ENCODE results near the gene ADORA3.
"Not testable (repeated sequence)": the region's sequence is repeated elsewhere in the genome, so short reads cannot be mapped to it uniquely, and the experiment has no call there.

The ADORA3 gene

DNA sequence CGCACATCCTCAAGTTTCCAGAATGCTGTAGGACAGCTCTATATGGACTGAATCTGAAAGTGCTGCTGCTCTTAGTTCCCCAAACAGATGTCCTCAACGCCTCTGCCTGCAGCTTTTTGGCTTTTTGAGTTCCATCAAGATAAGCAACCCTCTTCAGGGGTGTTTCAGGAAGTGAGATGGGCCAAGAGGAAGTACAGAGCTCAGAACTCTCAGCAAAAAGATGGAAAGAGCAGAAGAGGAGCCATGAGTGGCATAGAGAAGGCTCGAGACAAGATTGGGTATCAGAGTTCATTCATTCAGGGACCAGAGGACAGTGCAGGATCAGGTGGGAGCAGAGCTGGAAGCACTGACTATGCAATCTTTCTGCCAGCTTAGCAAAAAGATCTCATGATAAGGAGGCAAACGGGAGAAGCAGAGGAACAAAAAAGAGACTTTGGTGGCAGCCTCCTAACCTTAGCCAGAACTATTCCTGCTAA lies at the start of gene ADORA3, which contains the start of gene TMIGD3:
Gene ADORA3 (minus strand): TSS at position 49 of the 476 bp plus-strand sequence. CDS start 279 bp downstream, outside the sequence.
Gene TMIGD3 (minus strand): TSS at position 49 of the 476 bp plus-strand sequence. CDS start 279 bp downstream, outside the sequence.
- no peak for DNase-seq (ENCODE audit: low spot score)

DNA sequence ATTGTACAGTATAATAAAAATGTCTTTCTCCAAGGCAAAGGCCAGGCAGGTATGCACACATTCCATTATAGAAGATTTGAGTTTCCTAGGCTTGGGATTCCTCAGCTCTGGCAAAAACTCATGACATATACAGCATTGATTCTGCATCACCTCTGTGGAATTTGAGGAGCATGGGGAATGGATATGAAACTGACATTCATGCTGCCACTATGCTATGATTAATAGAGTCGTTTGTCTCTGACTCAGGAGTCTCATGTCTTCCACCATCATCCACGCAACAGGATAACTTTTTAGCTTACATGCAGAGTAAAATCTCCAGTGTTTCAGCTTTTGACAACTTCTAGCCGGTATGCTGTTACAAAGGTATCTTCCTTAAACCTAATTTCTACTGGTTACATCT lies 49.8 kb upstream of the ADORA3 start:
- peak; percentile 83 for DNase-seq (ENCODE audit: low spot score)

DNA sequence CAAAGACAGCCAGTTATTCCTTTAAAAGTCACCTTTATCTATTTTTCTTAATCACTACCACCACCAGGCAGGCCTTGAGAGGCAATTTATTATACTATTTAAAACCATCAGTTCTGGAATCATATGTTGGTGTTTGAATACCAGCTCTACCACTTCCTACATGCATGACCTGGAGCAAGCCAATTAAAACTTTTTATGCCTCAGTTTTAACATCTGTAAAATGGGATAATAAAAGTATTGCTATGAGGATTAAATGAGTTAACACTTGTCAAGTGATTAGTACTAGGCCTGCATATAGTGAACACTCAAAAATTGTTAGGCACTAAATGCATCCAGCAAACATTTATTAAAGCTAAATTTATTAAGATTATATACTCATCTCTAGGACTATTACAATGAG lies 49.2 kb upstream of the ADORA3 start:
- no peak for DNase-seq (ENCODE audit: low spot score)

DNA sequence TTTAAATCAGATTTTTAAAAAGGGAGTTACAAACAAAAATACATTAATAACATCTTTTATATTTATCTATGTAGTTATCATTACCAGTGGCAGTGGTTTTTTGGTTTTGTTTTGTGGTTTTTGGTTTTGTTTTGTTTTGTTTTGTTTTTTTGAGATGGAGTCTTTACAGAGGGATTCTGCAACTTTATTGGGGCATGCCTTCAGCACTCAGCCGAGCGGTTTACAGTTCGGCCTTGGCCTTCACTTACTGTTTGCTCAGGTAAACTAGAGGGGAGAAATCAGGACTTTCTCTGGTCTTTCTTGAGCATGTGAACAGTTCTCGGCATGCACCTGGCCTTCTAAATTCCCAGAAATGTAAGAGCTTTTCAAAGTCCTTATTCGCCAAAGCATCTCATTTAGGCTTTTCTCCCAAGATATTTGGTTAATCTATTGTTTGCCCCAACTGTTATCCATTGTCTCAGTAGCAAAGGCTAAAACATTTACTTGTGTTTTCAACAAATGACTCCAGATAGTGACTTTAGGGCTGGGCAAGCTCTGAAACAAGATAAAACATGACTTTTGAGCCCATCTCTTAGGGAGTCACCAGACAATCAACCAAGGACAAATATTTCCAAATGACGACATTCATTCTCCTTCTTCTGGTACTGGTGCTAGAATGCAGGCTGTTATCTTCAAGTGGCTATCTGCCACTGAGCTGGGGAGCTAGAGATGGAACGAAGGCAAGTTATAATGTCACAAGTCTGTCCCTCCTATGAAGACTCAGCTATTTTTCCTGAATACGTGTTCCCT lies 48.4 kb upstream of the ADORA3 start:
- DNase-seq (ENCODE audit: low spot score) = no peak

DNA sequence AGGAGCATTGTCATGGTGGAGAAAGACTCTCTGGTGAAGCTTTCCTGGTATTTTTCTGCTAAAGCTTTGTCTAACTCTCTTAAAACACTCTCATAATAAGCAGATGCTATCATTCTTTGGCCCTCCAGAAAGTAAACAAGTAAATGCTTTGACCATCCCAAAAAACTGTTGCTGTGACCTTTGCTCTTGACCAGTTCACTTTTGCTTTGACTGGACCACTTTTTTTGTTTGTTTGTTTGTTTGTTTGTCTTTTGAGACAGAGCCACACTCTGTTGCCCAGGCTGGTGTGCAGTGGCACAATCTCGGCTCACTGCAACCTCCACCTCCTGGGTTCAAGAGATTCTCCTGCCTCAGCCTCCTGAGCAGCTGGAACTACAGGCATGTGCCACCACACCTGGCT lies 44.4 kb upstream of the ADORA3 start:
- DNase-seq (ENCODE audit: low spot score) = not testable (repeated sequence)

DNA sequence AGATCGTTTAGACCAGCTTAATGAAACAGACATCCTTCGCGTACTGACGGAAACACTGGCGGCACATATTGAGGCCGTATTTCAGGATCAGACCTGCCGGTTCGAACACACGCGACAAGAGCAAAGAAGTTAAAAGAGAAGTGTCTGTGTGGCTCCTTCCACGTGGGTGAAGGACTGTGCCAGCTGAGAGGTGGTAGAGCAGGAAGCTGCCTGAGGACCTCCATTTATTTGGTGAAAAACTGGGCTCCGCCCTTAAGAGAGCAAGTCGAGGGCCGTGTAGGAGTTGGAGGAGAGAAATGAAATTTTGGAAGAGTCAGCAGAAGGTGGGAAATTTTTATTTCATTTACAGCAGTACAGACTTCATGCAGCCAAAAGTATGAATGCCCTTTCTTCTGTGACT lies 38.8 kb upstream of the ADORA3 start:
- DNase-seq (ENCODE audit: low spot score) = no peak

DNA sequence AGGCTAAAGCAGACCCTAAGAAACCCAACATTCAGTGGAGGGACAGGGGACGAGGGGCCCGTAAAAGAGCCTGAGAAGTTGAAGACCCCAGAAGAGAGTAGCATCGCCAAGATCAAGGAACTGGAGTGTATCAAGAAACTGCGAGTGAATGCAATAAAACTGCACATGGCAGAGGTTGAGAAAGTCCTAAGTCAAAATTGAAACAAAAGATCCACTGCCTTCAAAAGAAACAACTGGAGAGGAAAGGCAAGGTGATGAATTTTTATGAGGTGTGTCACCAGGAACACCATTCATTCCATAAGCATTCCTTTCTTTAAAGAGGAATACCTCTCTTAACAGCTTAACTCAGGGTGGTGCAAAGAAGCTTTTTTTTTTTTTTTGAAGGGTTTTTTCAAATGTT lies 38.3 kb upstream of the ADORA3 start:
- DNase-seq (ENCODE audit: low spot score) = peak; percentile 43

DNA sequence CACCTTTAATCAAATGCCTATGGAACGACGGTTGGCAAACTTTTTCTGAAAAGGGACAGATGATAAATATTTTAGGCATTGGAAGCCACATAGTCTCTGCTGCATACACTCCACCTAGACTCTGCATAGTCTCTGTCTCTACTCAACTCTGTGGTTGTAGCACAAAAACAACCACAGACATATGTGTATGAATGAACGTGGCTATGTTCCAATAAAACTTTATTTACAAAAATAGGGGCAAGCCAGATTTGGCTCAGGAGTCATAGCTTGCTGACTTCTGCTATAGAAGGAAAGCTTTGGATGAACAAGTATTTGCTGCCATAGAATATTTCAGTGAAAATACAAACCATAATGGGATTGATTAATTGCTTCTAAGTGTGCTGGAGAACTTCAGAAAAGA lies 37.5 kb upstream of the ADORA3 start:
- no peak for DNase-seq (ENCODE audit: low spot score)

DNA sequence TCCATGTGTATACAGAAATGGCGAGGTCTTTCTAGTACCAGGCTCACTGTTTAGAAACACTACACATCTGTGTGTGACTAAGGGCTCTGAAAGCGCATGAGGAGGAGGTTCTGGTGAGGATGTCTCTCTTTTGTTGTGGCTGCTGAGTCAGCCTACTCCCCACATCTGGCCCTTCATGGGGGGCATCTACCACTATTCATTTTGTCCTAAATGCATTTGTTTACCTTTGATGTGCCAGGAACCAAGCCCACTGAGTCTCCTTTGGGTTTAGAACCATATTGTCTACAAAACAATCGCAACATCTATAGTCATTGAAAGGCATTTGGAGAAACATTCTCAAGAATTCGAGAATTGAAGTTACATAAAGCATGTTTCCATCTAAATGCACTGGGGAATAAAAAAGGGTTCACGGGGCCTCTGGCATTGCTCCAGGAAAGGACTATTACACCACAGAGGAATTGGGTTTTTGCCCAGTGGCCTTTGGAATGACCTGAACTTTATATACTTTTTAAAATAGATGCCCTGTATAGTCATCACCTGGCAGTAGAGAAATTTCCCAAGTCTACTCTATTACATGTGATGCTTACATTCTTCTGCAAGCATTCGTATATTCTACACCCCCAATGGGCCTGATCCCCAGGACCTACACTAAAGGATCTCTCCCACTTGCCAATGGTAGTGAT lies 35.1 kb upstream of the ADORA3 start:
- DNase-seq (ENCODE audit: low spot score) = peak; percentile 70

DNA sequence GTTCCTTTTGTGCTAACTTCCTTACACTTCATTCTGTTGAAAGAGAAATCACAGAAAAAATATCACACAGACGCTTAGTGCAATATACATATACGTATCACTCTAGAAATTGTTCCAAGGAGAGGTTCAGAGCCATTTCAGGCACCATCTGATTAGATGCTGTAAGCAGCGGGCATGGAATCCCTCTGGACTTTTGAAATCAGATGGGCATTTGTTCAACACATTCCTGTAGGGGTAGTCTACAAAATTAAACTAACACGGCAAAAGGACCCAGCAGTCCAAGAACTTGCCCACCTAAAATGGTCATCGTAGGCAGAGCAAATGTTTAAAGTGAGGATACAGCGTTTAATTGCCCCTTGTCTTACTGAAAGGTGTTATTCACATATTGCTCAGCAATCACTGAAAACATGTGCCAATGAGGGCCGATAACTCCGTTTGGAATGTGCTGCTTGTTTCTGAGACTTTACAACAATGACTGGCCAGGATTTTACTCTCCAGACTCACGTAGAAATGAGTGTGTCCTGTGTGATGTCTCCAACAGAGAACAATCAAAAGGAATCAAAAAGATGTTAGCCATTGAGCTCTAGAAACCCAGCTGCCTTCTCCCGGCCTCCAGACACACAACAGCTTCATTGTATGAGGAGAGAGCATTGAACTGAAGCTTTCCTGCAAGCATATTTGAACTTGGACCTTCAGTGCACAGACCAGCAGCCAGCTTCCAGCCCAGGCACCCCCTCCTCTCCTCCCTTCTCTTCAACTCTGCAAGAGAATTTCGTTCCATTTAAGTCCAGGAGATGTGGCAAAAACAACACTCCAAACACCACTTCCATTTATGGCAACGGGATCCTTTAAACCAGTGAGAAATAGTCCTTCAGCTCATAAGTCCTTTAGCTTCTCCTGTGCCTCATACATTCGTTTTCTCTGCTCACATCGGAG lies 32.1 kb upstream of the ADORA3 start:
- no peak for DNase-seq (ENCODE audit: low spot score)

DNA sequence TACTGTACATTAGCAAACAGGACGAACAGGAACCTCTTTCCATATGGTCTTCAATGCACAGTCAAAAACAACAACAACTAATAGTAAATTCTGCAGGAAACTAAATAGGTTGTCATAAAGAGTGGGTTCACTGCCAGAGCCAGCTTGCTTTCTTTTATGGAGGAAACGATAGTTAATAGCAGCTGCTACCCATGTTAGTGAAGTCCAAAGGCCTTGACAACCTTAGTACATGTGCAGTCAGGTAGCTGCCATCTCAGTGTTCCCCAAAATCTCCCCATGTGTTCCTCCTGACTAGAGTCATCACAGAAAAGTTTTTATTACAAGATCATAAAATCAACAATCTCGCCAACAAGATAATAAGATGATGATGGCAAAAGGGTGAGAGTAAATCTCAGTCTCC lies 16.6 kb upstream of the ADORA3 start:
- DNase-seq (ENCODE audit: low spot score) = no peak

DNA sequence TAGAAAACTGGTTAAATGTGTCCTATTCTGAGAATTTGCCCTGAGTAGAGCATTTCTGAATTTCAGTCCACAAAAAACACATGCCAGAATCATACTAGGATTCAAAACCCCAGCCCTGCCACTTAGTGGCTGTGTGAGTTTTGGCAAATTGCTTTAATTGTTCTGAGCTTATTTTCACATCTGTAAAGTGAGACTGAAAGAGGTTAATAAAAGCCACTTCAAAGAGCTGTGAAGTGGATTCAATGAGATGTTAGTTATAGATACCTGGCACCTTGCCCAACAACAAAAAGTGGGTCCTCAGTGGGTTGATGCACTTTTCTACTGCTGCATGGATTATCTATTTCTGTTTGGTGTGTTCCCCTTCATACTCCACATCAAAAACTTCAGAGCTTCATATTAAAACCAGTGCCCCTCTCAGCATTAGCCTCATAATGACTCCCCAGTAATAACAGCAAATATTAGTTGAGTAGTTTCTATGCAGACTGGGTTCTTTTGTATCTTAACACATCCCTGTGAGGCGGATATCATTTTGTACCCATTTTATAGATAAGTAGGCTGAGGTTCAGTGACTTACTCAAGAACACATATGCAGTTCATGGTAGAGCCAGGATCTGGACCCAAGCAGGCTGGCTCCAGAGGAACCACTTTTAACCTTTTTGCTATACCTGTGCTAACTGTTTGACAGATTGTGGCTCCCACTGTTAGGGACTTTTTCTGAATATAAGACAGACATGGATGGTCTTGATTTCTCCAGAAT lies 14.2 kb upstream of the ADORA3 start:
- DNase-seq (ENCODE audit: low spot score) = no peak

DNA sequence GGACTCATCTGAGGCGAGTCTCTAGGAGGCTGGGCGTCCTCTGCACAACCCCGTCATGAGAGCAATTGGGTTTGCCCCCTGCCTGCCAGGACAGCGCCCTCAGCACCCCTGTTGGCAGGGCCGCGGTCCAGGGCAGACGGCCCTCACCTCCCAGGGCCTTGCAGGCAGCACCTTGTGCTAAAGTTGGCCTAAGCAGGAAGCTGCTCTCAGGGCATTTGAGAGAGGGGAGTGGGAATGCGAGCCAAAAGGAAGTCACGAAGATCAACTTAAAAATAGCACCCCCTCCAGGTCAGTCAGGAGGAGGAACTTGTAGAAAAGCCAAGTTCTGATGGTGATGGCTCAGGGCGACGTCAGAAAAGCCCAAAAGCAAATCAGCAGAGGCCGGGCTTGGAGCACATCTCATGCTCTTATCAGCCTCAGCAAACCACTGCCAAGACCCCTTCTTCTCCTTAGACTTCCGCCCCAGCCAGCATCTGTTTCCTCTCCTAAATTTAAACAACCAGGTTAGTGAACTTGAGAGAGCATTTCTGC lies 12.6 kb upstream of the ADORA3 start:
- DNase-seq (ENCODE audit: low spot score) = peak; percentile 33

DNA sequence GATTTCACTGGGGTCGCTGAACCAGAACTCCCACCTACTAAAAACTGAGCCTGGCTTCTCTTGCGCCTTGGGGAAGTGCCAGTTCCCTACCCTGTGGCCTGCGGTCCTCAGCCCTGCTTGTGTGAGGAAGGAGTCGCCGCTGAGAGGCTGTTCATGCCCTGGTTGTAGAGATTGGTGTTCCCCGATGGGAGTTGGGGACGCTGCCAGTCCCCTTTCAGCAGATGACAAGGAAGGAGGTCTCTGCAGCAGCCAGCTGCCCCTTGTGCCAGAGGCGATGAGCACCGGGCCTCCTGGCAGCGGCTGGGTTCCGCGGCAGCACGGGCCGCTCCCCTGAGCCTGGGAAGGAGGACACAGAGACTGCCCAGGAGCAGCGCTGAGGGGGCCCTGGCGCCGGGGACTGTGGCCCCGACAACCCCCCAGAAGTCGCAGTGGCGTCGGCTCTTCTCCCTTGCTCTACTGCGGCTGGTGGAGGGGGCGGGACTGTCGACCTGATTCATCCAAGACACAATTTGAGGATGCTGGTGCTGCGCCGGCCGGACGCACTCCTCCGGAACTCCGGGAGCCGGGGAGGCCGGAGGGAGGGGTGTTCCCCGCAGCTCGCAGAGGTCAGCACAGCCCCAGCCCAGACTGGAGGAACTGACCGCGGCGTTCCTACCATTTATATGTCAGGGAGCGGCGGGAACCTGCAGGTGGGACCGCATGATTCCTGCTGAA lies 12.0 kb upstream of the ADORA3 start:
- DNase-seq (ENCODE audit: low spot score) = peak; percentile 66

DNA sequence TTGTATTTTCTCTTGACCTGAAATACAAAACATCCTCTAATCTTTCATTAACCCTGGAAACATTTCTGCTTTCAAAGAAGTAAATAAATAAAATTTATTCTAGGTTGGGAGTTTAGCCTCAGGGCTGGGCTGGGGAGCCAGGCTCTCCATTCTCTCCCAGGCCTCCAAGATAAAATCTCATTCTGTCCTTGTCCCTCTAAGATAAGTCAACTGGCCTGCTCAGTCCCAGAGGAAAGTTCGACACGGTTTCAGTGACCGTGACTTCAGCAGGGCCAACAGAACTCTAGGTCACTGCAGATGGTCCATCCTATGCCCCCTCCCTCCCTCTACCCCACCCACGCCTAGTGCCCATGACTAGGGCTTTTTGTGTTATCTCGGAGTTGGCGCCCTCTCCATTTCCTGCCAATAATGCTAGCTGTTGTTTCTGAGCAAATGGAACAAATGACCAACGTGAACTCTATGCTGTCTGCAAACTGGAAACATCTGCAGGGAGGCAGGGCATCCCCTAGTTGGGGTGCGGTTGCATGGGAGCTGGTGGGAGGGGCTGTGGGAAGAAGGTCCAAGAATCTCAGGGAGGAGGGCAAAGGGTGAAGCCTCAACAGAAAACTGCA lies 10.1 kb upstream of the ADORA3 start:
- DNase-seq (ENCODE audit: low spot score) = no peak

DNA sequence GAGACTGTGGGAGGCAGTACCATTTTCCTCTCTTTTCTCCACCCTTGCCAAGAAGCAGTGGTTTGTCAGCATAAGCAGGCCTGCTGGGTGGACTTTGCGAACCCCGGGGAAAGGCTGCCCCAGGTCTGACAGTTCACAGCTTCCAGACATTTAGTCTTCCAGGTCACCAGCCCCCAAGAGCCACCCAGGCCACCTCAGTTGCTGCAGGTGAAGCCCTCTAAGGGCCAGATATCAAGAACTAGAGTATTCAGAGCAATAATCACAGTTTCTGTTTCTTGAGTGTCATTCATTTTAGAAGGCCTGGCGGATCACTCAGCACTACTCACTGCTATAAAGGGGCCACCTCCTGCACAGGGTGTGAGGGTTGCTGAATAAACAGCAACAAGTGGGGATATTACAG lies 9.5 kb upstream of the ADORA3 start:
- no peak for DNase-seq (ENCODE audit: low spot score)

DNA sequence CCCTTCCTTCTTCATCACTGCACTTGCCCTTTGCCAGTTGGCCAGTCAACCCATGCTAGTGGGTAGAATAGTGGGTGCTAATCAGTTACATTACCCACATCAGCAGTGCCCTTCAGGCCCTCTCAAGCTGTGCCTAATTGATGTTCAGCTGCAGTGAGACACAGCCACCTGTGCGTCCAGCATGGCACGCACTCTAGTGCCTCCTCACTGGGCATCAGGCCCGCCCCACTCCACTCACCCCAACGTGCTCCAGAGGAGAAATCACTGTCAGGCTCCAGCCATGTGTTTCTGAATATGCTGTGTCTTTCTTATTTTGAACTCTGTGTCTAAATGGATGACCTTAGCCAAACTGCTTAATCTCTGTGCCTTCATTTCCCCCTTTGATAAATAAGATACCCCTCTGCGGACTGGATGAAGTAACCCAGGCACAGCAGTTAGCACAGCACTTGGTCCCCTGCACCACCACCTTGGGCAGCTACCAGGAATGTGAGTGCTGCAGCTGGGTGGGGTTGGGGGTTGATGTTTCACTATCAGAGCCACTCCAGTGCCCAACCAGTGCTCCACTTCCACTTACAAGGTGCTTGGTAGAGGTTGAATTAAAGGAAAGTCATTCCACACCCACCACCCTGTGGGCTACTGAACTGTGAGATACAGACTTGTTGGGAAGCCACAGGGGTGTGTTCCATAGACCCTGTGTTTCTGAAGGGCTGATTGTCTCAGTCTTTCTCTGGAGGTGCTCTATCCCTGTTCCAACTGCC lies 8.9 kb upstream of the ADORA3 start:
- no peak for DNase-seq (ENCODE audit: low spot score)

DNA sequence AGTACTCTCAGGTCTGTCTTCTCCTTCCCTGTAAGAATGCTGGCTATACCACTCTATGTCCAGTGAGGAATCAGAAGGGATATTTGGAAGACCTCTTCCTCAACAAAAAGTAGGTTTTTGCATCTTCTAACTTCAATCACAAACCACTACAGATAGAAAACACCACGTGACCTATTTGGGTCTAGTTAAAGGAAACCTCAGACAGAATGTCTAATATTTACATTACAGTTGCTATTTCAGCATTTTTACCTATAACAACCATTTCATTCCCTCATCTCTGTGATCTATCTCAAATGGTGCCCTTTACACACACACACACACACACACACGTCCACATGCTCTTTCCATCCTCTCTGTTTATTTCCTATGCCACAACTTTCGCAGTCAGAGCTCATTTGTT lies 7.9 kb upstream of the ADORA3 start:
- no peak for DNase-seq (ENCODE audit: low spot score)

DNA sequence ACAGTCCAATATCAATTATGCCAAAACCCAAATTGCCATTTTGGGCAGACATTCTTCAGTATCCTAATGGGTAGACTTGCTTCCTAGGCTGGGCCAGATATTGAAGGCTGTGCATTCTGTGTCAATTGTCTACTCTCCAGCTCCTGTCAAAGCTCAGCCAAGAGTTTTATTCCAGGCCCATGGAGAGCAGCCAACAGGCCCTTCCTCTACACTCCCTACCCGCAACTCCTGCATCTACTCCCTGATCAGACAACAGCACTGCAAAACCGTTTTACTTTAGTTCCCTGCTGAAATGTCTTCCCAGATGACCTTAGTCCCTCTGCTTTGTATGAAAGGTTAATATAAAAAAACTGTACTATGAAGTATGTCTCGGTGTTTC lies 6.6 kb upstream of the ADORA3 start:
- no peak for DNase-seq (ENCODE audit: low spot score)
